ENCODE results near the gene RALBP1.

The RALBP1 gene

GRCh38 chr18:9521770-9522169 is 46.5 kb downstream of the RALBP1 start:
- H3K36me3 ChIP-seq (ENCODE audit: control insufficient read depth, insufficient read depth, low read length), result no peaks in the 10 kb centered on the region
- no peaks in the 10 kb centered on the region for H3K27me3 ChIP-seq (ENCODE audit: control insufficient read depth, insufficient read depth, low read length)

GRCh38 chr18:9522952-9523351 is 47.6 kb downstream of the RALBP1 start:
- H3K36me3 ChIP-seq (ENCODE audit: control insufficient read depth, insufficient read depth, low read length), result no peaks in the 10 kb centered on the region

More at GRCh38 chr18:9521770-9522169, 46.5 kb downstream of the RALBP1 start:
- H3K9me3 ChIP-seq (ENCODE audit: control insufficient read depth, low read length), result no peaks in the 10 kb centered on the region
- H3K4me3 ChIP-seq (ENCODE audit: low read length), result no peak overlapping the region
- H3K9ac ChIP-seq (ENCODE audit: low read length), result no peak overlapping the region
- peaks cover 5% of the 10 kb centered on the region for H3K4me1 ChIP-seq (ENCODE audit: control insufficient read depth, insufficient read depth, low read length)

GRCh38 chr18:9526458-9526857 is 51.1 kb downstream of the RALBP1 start:
- H3K36me3 ChIP-seq (ENCODE audit: control insufficient read depth, insufficient read depth, low read length), result no peaks in the 10 kb centered on the region

More at GRCh38 chr18:9522952-9523351, 47.6 kb downstream of the RALBP1 start:
- no peak overlapping the region for H3K9ac ChIP-seq (ENCODE audit: low read length)
- no peaks in the 10 kb centered on the region for H3K9me3 ChIP-seq (ENCODE audit: control insufficient read depth, low read length)
- no peak overlapping the region for H3K4me3 ChIP-seq (ENCODE audit: low read length)
- H3K27me3 ChIP-seq (ENCODE audit: control insufficient read depth, insufficient read depth, low read length), result no peaks in the 10 kb centered on the region
- H3K4me1 ChIP-seq (ENCODE audit: control insufficient read depth, insufficient read depth, low read length), result peaks cover 5% of the 10 kb centered on the region

GRCh38 chr18:9530226-9531009 is 55.1 kb downstream of the RALBP1 start:
- Histone ChIP-seq H3K27me3 (ENCODE audit: control insufficient read depth, insufficient read depth, low read length) (no peaks in the 10 kb centered on the region), H3K9me3 (ENCODE audit: control insufficient read depth, low read length) (no peaks in the 10 kb centered on the region), H3K9ac (ENCODE audit: low read length) (no peak overlapping the region), H3K4me1 (ENCODE audit: control insufficient read depth, insufficient read depth, low read length) (no peaks in the 10 kb centered on the region), H3K4me3 (ENCODE audit: low read length) (no peak overlapping the region), H3K36me3 (ENCODE audit: control insufficient read depth, insufficient read depth, low read length) (no peaks in the 10 kb centered on the region)

More at GRCh38 chr18:9526458-9526857, 51.1 kb downstream of the RALBP1 start:
- H3K4me1 ChIP-seq (ENCODE audit: control insufficient read depth, insufficient read depth, low read length), result peaks cover 5% of the 10 kb centered on the region
- H3K4me3 ChIP-seq (ENCODE audit: low read length), result no peak overlapping the region
- no peaks in the 10 kb centered on the region for H3K9me3 ChIP-seq (ENCODE audit: control insufficient read depth, low read length)
- H3K9ac ChIP-seq (ENCODE audit: low read length), result no peak overlapping the region
- no peaks in the 10 kb centered on the region for H3K27me3 ChIP-seq (ENCODE audit: control insufficient read depth, insufficient read depth, low read length)

- H3K4me3 ChIP-seq (ENCODE audit: low read length), result no peak overlapping the region
- H3K27me3 ChIP-seq (ENCODE audit: control insufficient read depth, insufficient read depth, low read length), result no peaks in the 10 kb centered on the region
- H3K36me3 ChIP-seq (ENCODE audit: control insufficient read depth, insufficient read depth, low read length), result no peaks in the 10 kb centered on the region
These were observed 56.6 kb downstream of the RALBP1 start for GRCh38 chr18:9531791-9532410.

GRCh38 chr18:9534844-9535243 is 59.5 kb downstream of the RALBP1 start:
- H3K36me3 ChIP-seq (ENCODE audit: control insufficient read depth, insufficient read depth, low read length), result no peaks in the 10 kb centered on the region
- H3K27me3 ChIP-seq (ENCODE audit: control insufficient read depth, insufficient read depth, low read length), result no peaks in the 10 kb centered on the region
- no peaks in the 10 kb centered on the region for H3K4me1 ChIP-seq (ENCODE audit: control insufficient read depth, insufficient read depth, low read length)
- H3K9ac ChIP-seq (ENCODE audit: low read length), result no peak overlapping the region
- H3K4me3 ChIP-seq (ENCODE audit: low read length), result no peak overlapping the region
- H3K9me3 ChIP-seq (ENCODE audit: control insufficient read depth, low read length), result no peaks in the 10 kb centered on the region

More at GRCh38 chr18:9531791-9532410, 56.6 kb downstream of the RALBP1 start:
- no peak overlapping the region for H3K9ac ChIP-seq (ENCODE audit: low read length)
- no peaks in the 10 kb centered on the region for H3K9me3 ChIP-seq (ENCODE audit: control insufficient read depth, low read length)
- H3K4me1 ChIP-seq (ENCODE audit: control insufficient read depth, insufficient read depth, low read length), result no peaks in the 10 kb centered on the region

- no peaks in the 10 kb centered on the region for H3K27me3 ChIP-seq (ENCODE audit: control insufficient read depth, insufficient read depth, low read length)
- H3K9me3 ChIP-seq (ENCODE audit: control insufficient read depth, low read length), result no peaks in the 10 kb centered on the region
- H3K36me3 ChIP-seq (ENCODE audit: control insufficient read depth, insufficient read depth, low read length), result no peaks in the 10 kb centered on the region
- no peaks in the 10 kb centered on the region for H3K4me1 ChIP-seq (ENCODE audit: control insufficient read depth, insufficient read depth, low read length)
- no peak overlapping the region for H3K4me3 ChIP-seq (ENCODE audit: low read length)
- H3K9ac ChIP-seq (ENCODE audit: low read length), result no peak overlapping the region
These were observed 60.2 kb downstream of the RALBP1 start for GRCh38 chr18:9535430-9535991.

- no peaks in the 10 kb centered on the region for H3K36me3 ChIP-seq (ENCODE audit: control insufficient read depth, insufficient read depth, low read length)
- no peak overlapping the region for H3K9ac ChIP-seq (ENCODE audit: low read length)
- H3K4me3 ChIP-seq (ENCODE audit: low read length), result no peak overlapping the region
- H3K27me3 ChIP-seq (ENCODE audit: control insufficient read depth, insufficient read depth, low read length), result no peaks in the 10 kb centered on the region
- H3K9me3 ChIP-seq (ENCODE audit: control insufficient read depth, low read length), result no peaks in the 10 kb centered on the region
- H3K4me1 ChIP-seq (ENCODE audit: control insufficient read depth, insufficient read depth, low read length), result no peaks in the 10 kb centered on the region
These were observed 61.2 kb downstream of the RALBP1 start for GRCh38 chr18:9536354-9537152.

GRCh38 chr18:9537677-9538076 is 62.4 kb downstream of the RALBP1 start:
- no peak overlapping the region for H3K9ac ChIP-seq (ENCODE audit: low read length)
- H3K4me1 ChIP-seq (ENCODE audit: control insufficient read depth, insufficient read depth, low read length), result no peaks in the 10 kb centered on the region
- no peaks in the 10 kb centered on the region for H3K36me3 ChIP-seq (ENCODE audit: control insufficient read depth, insufficient read depth, low read length)
- no peaks in the 10 kb centered on the region for H3K27me3 ChIP-seq (ENCODE audit: control insufficient read depth, insufficient read depth, low read length)
- H3K4me3 ChIP-seq (ENCODE audit: low read length), result no peak overlapping the region
- no peaks in the 10 kb centered on the region for H3K9me3 ChIP-seq (ENCODE audit: control insufficient read depth, low read length)

GRCh38 chr18:9539283-9539682 is 64.0 kb downstream of the RALBP1 start:
- H3K9ac ChIP-seq (ENCODE audit: low read length), result no peak overlapping the region
- no peaks in the 10 kb centered on the region for H3K4me1 ChIP-seq (ENCODE audit: control insufficient read depth, insufficient read depth, low read length)
- no peaks in the 10 kb centered on the region for H3K36me3 ChIP-seq (ENCODE audit: control insufficient read depth, insufficient read depth, low read length)
- H3K9me3 ChIP-seq (ENCODE audit: control insufficient read depth, low read length), result no peaks in the 10 kb centered on the region
- no peak overlapping the region for H3K4me3 ChIP-seq (ENCODE audit: low read length)
- H3K27me3 ChIP-seq (ENCODE audit: control insufficient read depth, insufficient read depth, low read length), result no peaks in the 10 kb centered on the region

- H3K4me1 ChIP-seq (ENCODE audit: control insufficient read depth, insufficient read depth, low read length), result no peaks in the 10 kb centered on the region
- no peaks in the 10 kb centered on the region for H3K36me3 ChIP-seq (ENCODE audit: control insufficient read depth, insufficient read depth, low read length)
- H3K9ac ChIP-seq (ENCODE audit: low read length), result no peak overlapping the region
- no peak overlapping the region for H3K4me3 ChIP-seq (ENCODE audit: low read length)
- H3K9me3 ChIP-seq (ENCODE audit: control insufficient read depth, low read length), result no peaks in the 10 kb centered on the region
- no peaks in the 10 kb centered on the region for H3K27me3 ChIP-seq (ENCODE audit: control insufficient read depth, insufficient read depth, low read length)
These were observed 64.6 kb downstream of the RALBP1 start for GRCh38 chr18:9539938-9540337.
